Astrocyte (in vitro differentiated cells and primary cell): ENCODE data around the gene KCTD15. TPM values are rescaled to one million over a fixed set of nuclear protein-coding genes. Genes with fewer than 3 reads are reported as not detected.
"Not testable (repeated sequence)": the region's sequence is repeated elsewhere in the genome, so short reads cannot be mapped to it uniquely, and the experiment has no call there.

Experiments
- DNase-seq: peaks from one replicate; pipeline ENCODE4 v3.0.0-alpha.2; 2010; ENCODE audit warnings: low read depth
- FAIRE-seq: peaks from 2 replicates; lab custom pipeline; 2011; peaks lifted over from hg19 to GRCh38; lab: Jason Lieb, UNC
- H2AFZ ChIP-seq: 2 replicates; pipeline ENCODE4 v1.6.0; 2012; ENCODE audit warnings: low read depth, low read length, inconsistent platforms
- H3K27ac ChIP-seq: 2 replicates; pipeline ENCODE4 v1.5.1; 2011; ENCODE audit warnings: low read depth, low read length, inconsistent platforms
- H3K27me3 ChIP-seq: 2 replicates; pipeline ENCODE4 v1.6.0; 2011; ENCODE audit warnings: low read length, inconsistent platforms; ENCODE audit not compliant: insufficient read depth
- H3K36me3 ChIP-seq: 2 replicates; pipeline ENCODE4 v1.5.1; 2011; ENCODE audit warnings: low read length, inconsistent platforms; ENCODE audit not compliant: insufficient read depth
- H3K4me1 ChIP-seq: 2 replicates; pipeline ENCODE4 v1.5.1; 2011; ENCODE audit warnings: low read length, inconsistent platforms; ENCODE audit not compliant: insufficient read depth
- H3K4me2 ChIP-seq: 2 replicates; pipeline ENCODE4 v1.6.0; 2012; ENCODE audit warnings: low read length, inconsistent platforms
- H3K4me3 ChIP-seq: 2 replicates; pipeline ENCODE4 v1.5.1; 2011; ENCODE audit warnings: low read depth, mild to moderate bottlenecking, low read length, inconsistent platforms; ENCODE audit not compliant: insufficient read depth
- H3K79me2 ChIP-seq: 2 replicates; pipeline ENCODE4 v1.6.0; 2012; ENCODE audit warnings: mild to moderate bottlenecking, low read length, inconsistent platforms; ENCODE audit not compliant: insufficient read depth
- H3K9ac ChIP-seq: 2 replicates; pipeline ENCODE4 v1.6.0; 2012; ENCODE audit warnings: mild to moderate bottlenecking, low read length, inconsistent platforms
- H3K9me3 ChIP-seq: 2 replicates; pipeline ENCODE4 v1.5.1; 2012; ENCODE audit warnings: low read depth, mild to moderate bottlenecking, low read length, inconsistent platforms; ENCODE audit not compliant: insufficient read depth
- H4K20me1 ChIP-seq: 2 replicates; pipeline ENCODE4 v1.6.0; 2012; ENCODE audit warnings: low read length, inconsistent platforms; ENCODE audit not compliant: insufficient read depth
- H3K27ac Mint-ChIP-seq: one replicate; pipeline ENCODE4 v1.8.0; 2021; ENCODE audit warnings: mild to moderate bottlenecking, mixed read lengths; ENCODE audit not compliant: unreplicated experiment
- H3K27me3 Mint-ChIP-seq: one replicate; pipeline ENCODE4 v1.8.0; 2021; ENCODE audit warnings: low read depth, mixed read lengths; ENCODE audit not compliant: unreplicated experiment
- H3K36me3 Mint-ChIP-seq: one replicate; pipeline ENCODE4 v1.8.0; 2021; ENCODE audit warnings: low read depth, mixed read lengths; ENCODE audit not compliant: unreplicated experiment
- H3K4me1 Mint-ChIP-seq: one replicate; pipeline ENCODE4 v1.8.0; 2021; ENCODE audit warnings: low read depth, mixed read lengths; ENCODE audit not compliant: unreplicated experiment
- H3K4me3 Mint-ChIP-seq: one replicate; pipeline ENCODE4 v1.8.0; 2021; ENCODE audit warnings: mild to moderate bottlenecking, moderate library complexity, mixed read lengths; ENCODE audit not compliant: unreplicated experiment
- H3K9me3 Mint-ChIP-seq: one replicate; pipeline ENCODE4 v1.8.0; 2021; ENCODE audit warnings: mild to moderate bottlenecking, mixed read lengths; ENCODE audit not compliant: unreplicated experiment
- CTCF ChIP-seq: IDR thresholded peaks from 2 replicates; pipeline ENCODE4 v1.5.1; 2011; ENCODE audit warnings: low read depth, mild to moderate bottlenecking, inconsistent platforms, low read length, moderate library complexity; ENCODE audit not compliant: insufficient read depth
- EZH2 ChIP-seq: IDR thresholded peaks from 2 replicates; pipeline ENCODE4 v1.6.1; 2012; ENCODE audit warnings: mild to moderate bottlenecking, low read length, inconsistent platforms; ENCODE audit not compliant: insufficient read depth
- total RNA-seq: library from RNA; stranded (reverse); gene quantifications from 2 replicates; pipeline ENCODE4 v1.2.1, GENCODE V29; 2021

Gene KCTD15
- total RNA-seq, 1 donor from 2014 or later: 43.3 TPM

- Histone ChIP-seq H3K9ac (no peak overlapping the region), H3K4me2 (no peak overlapping the region), H3K4me3 (no peak overlapping the region), H2AFZ (no peak overlapping the region), H4K20me1 (peaks cover 9% of the 10 kb centered on the region), H3K9me3 (no peaks in the 10 kb centered on the region), H3K4me1 (peaks cover 17% of the 10 kb centered on the region), H3K27me3 (no peaks in the 10 kb centered on the region), H3K79me2 (no peaks in the 10 kb centered on the region), H3K36me3 (no peaks in the 10 kb centered on the region), H3K27ac (no peak overlapping the region)
- TF ChIP-seq EZH2: no peak
- no peak for TF ChIP-seq CTCF
- H3K4me3 Mint-ChIP-seq: no peak overlapping the region
- no peak overlapping the region for H3K27ac Mint-ChIP-seq
- FAIRE-seq: no peak
- no peak for DNase-seq
- H3K9me3 Mint-ChIP-seq: no peaks in the 10 kb centered on the region
- H3K4me1 Mint-ChIP-seq: peaks cover 11% of the 10 kb centered on the region
- peaks cover 7% of the 10 kb centered on the region for H3K36me3 Mint-ChIP-seq
- peaks cover 8% of the 10 kb centered on the region for H3K27me3 Mint-ChIP-seq
These were observed 21.7 kb downstream of the KCTD15 start for GRCh38 chr19:33818411-33818810.

GRCh38 chr19:33819078-33819477 lies 22.4 kb downstream of the KCTD15 start:
- not testable (repeated sequence) for H3K4me3 Mint-ChIP-seq, H2AFZ ChIP-seq
- peak overlapping the region; percentile 18 for H3K27ac Mint-ChIP-seq

GRCh38 chr19:33819506-33819879 lies 22.8 kb downstream of the KCTD15 start:
- H3K4me1 ChIP-seq: peaks cover 17% of the 10 kb centered on the region
- H3K4me3 Mint-ChIP-seq: peak overlapping the region; percentile 62
- peak overlapping the region; percentile 89 for H2AFZ ChIP-seq

More at GRCh38 chr19:33819078-33819477, 22.4 kb downstream of the KCTD15 start:
- H3K9me3 ChIP-seq, H3K36me3 ChIP-seq, DNase-seq, H3K4me3 ChIP-seq, H4K20me1 ChIP-seq, H3K36me3 Mint-ChIP-seq, H3K27me3 ChIP-seq, H3K79me2 ChIP-seq, H3K27ac ChIP-seq, H3K4me1 Mint-ChIP-seq, H3K9me3 Mint-ChIP-seq, FAIRE-seq, H3K4me2 ChIP-seq, H3K9ac ChIP-seq, H3K27me3 Mint-ChIP-seq: not testable (repeated sequence)
- H3K4me1 ChIP-seq: peaks cover 17% of the 10 kb centered on the region

More at GRCh38 chr19:33819506-33819879, 22.8 kb downstream of the KCTD15 start:
- Histone ChIP-seq H3K9me3 (no peaks in the 10 kb centered on the region), H3K27ac (no peak overlapping the region), H3K4me3 (peak overlapping the region; percentile 48), H3K79me2 (no peaks in the 10 kb centered on the region), H4K20me1 (peaks cover 4% of the 10 kb centered on the region), H3K4me2 (peak overlapping the region; percentile 91), H3K27me3 (no peaks in the 10 kb centered on the region), H3K9ac (peak overlapping the region; percentile 65), H3K36me3 (no peaks in the 10 kb centered on the region)
- FAIRE-seq: no peak
- Mint-ChIP-seq H3K4me1 (peaks cover 8% of the 10 kb centered on the region), H3K27me3 (peaks cover 8% of the 10 kb centered on the region), H3K36me3 (peaks cover under 1% of the 10 kb centered on the region), H3K27ac (no peak overlapping the region), H3K9me3 (no peaks in the 10 kb centered on the region)
- no peak for DNase-seq
- TF ChIP-seq CTCF (no peak), EZH2 (no peak)
